ENCODE data around the gene S100A8.

Gene S100A8

DNA sequence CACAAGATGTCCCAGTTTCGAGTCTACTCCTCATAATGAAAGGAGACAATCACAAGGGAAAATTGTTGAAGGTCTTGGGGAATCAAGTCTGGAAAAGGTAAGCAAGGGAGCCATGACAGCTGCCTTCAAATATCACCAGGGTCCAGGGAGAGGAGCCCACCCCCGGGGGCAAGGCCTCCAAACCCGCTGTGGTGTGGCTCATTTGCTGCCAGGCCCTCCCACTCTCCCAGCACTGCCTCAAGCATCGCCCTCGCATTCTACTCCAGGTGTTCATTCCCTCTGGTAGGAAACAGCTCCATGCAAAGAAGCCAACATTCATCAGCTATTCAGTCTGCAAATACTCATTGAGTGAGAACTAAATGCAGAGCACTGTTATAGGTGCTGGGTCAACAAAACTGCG is 24.6 kb downstream of the S100A8 start:
- TF ChIP-seq, protein P1, sequence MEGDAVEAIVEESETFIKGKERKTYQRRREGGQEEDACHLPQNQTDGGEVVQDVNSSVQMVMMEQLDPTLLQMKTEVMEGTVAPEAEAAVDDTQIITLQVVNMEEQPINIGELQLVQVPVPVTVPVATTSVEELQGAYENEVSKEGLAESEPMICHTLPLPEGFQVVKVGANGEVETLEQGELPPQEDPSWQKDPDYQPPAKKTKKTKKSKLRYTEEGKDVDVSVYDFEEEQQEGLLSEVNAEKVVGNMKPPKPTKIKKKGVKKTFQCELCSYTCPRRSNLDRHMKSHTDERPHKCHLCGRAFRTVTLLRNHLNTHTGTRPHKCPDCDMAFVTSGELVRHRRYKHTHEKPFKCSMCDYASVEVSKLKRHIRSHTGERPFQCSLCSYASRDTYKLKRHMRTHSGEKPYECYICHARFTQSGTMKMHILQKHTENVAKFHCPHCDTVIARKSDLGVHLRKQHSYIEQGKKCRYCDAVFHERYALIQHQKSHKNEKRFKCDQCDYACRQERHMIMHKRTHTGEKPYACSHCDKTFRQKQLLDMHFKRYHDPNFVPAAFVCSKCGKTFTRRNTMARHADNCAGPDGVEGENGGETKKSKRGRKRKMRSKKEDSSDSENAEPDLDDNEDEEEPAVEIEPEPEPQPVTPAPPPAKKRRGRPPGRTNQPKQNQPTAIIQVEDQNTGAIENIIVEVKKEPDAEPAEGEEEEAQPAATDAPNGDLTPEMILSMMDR (IDR thresholded peaks at IDR 0.05; ENCODE audit: insufficient read depth, missing control alignments) = no peak
- no peak for FAIRE-seq
- DNase-seq (ENCODE audit: insufficient read length, low spot score) = no peak

DNA sequence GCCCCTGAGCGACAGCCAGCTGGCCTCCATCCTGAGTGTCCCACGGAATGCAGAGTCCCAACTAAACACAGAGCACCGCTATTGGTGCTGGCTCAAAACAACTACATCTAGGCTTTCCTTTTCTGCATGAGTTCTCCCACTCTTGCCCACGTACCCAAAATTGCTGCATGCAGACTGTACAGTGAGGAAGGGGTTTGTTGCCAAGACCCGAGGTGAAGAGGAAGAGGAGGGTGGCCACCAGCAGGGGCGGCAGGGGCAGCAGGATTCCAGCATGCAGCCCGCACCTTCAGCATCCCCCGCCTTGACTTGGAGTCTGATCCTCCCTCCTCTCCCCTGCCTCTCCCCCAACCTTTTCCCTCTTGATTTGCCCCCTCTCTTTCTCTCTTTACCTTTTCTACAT is 25.2 kb downstream of the S100A8 start:
- DNase-seq (ENCODE audit: insufficient read length, low spot score) (no peak), FAIRE-seq (no peak)
- TF ChIP-seq, protein P1 (IDR thresholded peaks at IDR 0.05; ENCODE audit: insufficient read depth, missing control alignments) = no peak

DNA sequence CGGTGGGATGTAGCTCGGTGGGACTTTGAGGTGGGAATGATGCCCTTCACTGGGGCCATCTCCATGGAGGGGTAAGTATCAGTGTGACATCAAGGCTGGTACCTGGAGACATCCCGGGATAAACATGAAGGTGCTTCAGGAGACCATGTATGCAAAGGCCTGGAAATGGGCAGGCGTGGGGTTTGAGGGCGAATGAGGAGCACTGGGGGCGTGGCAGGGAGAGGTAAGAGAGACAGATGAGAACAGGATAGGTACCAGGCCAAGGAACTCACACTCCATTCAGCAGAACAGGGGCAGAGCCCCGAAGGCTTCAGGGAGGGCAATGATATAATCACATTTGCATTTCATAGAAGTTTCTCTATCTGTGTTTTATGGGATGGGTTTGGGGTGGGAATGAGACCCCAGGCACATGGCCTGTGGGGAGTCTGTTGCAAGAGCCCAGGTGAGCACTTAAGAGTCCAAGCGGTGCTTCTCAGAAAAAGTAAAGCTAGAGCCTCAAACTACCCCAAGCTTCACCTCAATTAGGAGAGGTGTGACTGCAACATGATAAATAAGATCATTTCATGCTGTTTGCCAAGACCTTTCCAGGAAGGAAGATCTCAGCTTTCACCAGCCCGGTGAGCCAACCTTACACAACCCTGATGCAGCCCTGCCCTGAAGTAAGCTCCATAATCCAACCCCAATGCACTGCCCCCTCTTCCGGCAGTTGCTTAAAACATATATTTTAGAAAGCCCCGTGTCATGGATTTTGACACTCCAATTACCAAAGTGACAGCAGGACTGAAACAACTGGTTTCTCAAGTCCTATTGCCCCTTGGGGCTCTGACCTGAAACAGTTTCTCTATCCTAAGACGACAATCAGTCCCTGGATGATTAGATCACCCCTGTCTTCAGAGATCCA is 25.9 kb downstream of the S100A8 start:
- TF ChIP-seq, protein P1 (IDR thresholded peaks at IDR 0.05; ENCODE audit: insufficient read depth, missing control alignments) = no peak
- no peak for FAIRE-seq
- DNase-seq (ENCODE audit: insufficient read length, low spot score) = no peak

DNA sequence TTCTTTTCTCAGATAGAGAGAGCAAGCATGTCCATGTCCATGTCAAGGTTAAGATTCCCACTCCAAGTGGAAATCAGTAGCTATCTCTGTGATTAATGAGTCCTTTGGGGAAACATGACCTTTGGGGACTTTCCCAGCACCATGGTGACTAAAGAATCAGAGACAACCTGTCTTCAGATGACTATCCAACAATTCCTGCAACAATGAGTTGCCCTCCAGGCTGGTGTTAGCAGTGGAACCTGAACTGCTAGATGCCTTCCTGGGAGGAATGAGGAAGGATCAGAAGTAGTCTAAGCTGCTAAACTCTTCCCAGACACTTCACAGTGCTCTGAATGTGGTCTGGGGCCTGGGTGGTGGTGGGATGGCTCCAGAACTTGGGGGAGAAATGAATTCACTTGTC is 26.7 kb downstream of the S100A8 start:
- DNase-seq (ENCODE audit: insufficient read length, low spot score) (no peak), FAIRE-seq (no peak)
- TF ChIP-seq, protein P1 (IDR thresholded peaks at IDR 0.05; ENCODE audit: insufficient read depth, missing control alignments) = no peak

DNA sequence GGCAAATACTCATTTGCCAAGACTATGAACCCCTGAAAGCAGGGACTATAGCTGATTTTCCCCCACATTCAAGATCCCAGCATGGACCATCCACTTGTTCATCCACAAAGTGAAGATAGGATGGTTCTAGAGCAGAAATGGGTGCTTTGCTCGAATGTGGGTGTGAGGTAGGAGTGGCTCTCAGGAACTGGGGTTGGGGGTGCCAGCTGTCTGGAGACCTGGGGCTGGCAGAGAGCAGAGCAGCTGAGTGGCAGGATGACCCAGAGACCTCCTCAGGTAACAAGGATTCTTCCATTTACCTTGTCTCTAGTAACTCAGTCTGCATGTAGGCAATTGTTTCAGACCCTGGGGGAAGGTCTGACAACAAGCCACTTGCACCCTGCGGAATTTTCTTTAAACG is 27.2 kb downstream of the S100A8 start:
- no peak for FAIRE-seq

DNA sequence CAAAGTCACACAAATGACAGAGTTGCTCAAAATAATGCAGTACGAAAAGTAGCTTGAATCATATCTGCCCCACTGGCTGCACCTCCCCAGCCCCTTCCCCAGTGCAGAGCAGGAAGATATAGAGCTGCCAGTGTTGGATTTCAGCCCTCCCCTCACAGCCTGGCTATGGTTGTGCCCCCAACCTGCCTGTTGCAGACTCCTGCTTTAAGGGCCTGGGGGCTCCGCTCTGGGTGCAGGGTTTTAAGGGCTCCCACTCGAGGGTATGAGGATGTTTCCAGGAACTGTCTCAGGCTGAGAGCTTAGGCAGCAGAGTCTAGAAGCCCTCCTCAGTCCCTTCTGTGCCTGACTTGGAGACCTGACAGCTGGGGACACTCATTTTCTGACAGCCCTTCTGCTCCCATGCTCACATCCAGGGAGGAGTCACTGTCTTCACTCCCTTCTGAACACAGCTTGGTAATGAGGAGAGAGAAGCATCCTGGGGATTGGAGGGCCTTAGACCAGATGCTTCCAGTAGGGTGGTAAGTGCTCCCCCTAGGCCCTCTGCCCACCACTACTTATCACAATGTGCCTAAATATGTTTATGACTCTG is 28.6 kb downstream of the S100A8 start:
- DNase-seq (ENCODE audit: insufficient read length, low spot score) (no peak), FAIRE-seq (no peak)
- TF ChIP-seq, protein P1 (IDR thresholded peaks at IDR 0.05; ENCODE audit: insufficient read depth, missing control alignments) = no peak

More for the DNA sequence above, 27.2 kb downstream of the S100A8 start:
- TF ChIP-seq, protein P1 (IDR thresholded peaks at IDR 0.05; ENCODE audit: insufficient read depth, missing control alignments) = no peak
- no peak for DNase-seq (ENCODE audit: insufficient read length, low spot score)

Measured in D721Med (cell line).